ENCODE measurements around the gene FSTL4. TPM values are rescaled to one million over a fixed set of nuclear protein-coding genes. Genes with fewer than 3 reads are reported as not detected.

Gene FSTL4
- polyA plus RNA-seq, 3 donors, result not detected

GRCh38 chr5:133562554-133562953, 49.8 kb downstream of the FSTL4 start:
- Mint-ChIP-seq H3K9me3 (peaks cover 0 to 5% (median 0%) of the 10 kb centered on the region in 7 donors), H3K4me1 (no peaks in the 10 kb centered on the region), H3K36me3 (no peaks in the 10 kb centered on the region), H3K27me3 (ENCODE audit: low read depth in 3 of 3) (peaks cover 7 to 11% (median 7%) of the 10 kb centered on the region in 3 donors), H3K4me3 (no peak overlapping the region), H3K27ac (no peak overlapping the region)
- no peaks in the 10 kb centered on the region for H3K79me2 ChIP-seq (ENCODE audit: insufficient read depth, low read length)
- no peak for DNase-seq
- no peak overlapping the region for H3K4me2 ChIP-seq (replicated peaks; ENCODE audit: extremely low read depth, low read length, poor library complexity, severe bottlenecking)
- H3K9me3 ChIP-seq (replicated peaks in 1 of 2; ENCODE audit: control insufficient read depth in 1 of 2, insufficient read depth in 1 of 2, low read length in 2 of 2), result no peaks in the 10 kb centered on the region
- TF ChIP-seq, protein P1, sequence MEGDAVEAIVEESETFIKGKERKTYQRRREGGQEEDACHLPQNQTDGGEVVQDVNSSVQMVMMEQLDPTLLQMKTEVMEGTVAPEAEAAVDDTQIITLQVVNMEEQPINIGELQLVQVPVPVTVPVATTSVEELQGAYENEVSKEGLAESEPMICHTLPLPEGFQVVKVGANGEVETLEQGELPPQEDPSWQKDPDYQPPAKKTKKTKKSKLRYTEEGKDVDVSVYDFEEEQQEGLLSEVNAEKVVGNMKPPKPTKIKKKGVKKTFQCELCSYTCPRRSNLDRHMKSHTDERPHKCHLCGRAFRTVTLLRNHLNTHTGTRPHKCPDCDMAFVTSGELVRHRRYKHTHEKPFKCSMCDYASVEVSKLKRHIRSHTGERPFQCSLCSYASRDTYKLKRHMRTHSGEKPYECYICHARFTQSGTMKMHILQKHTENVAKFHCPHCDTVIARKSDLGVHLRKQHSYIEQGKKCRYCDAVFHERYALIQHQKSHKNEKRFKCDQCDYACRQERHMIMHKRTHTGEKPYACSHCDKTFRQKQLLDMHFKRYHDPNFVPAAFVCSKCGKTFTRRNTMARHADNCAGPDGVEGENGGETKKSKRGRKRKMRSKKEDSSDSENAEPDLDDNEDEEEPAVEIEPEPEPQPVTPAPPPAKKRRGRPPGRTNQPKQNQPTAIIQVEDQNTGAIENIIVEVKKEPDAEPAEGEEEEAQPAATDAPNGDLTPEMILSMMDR (IDR thresholded peaks at IDR 0.05), result no peak
- no peak overlapping the region for H3K4me3 ChIP-seq (replicated peaks in 1 of 3; ENCODE audit: low read depth in 2 of 3, low read length in 3 of 3)
- intact Hi-C loops (cut with micrococcal nuclease), result no loop called here
- 78% methylated on average over 9 of the region's 10 CpGs for WGBS (ENCODE audit: insufficient coverage)
- no peaks in the 10 kb centered on the region for H4K20me1 ChIP-seq (ENCODE audit: insufficient read depth, low read length)
- H3K9ac ChIP-seq (ENCODE audit: insufficient read depth, low read length, poor library complexity, severe bottlenecking), result no peak overlapping the region
- H2AFZ ChIP-seq (ENCODE audit: insufficient read depth, low read depth, low read length, poor library complexity, severe bottlenecking), result no peak overlapping the region
- H3K27ac ChIP-seq (ENCODE audit: low read depth in 1 of 2, low read length in 2 of 2), result no peak overlapping the region
- peaks cover 0 to 2% of the 10 kb centered on the region in 2 donors for H3K27me3 ChIP-seq (ENCODE audit: control insufficient read depth in 2 of 2, insufficient read depth in 2 of 2, low read length in 2 of 2)
- H3K4me1 ChIP-seq (ENCODE audit: control insufficient read depth in 1 of 2, insufficient read depth in 2 of 2, low read length in 2 of 2), result no peaks in the 10 kb centered on the region
- no peaks in the 10 kb centered on the region for H3K36me3 ChIP-seq (replicated peaks in 1 of 2; ENCODE audit: control insufficient read depth in 1 of 2, insufficient read depth in 2 of 2, low read length in 2 of 2)

DNA sequence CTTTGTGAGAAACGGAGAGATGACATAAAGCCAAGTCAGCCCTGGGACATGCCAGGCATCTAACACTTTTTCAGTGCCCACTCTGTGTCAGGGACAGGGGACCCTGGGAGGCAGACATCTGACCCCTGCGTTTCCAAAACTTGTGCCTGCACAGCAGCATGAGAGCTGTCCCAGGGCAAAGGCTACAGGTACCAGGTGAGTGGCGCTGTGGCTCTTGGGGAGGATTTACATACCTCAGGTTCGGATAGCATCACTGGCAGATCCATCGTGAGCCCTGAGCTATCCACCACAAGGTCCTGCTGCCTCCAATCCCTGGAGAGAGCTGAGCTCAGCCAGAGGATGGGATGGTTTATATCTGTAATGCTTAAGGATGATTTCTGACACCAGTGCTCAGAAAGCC, 52.4 kb downstream of the FSTL4 start:
- Mint-ChIP-seq H3K36me3 (no peaks in the 10 kb centered on the region), H3K9me3 (peaks cover 0 to 5% (median 0%) of the 10 kb centered on the region in 7 donors), H3K4me3 (no peak overlapping the region), H3K4me1 (no peaks in the 10 kb centered on the region), H3K27me3 (ENCODE audit: low read depth in 3 of 3) (peaks cover 12 to 15% (median 12%) of the 10 kb centered on the region in 3 donors), H3K27ac (no peak overlapping the region)
- 70% methylated on average over 4 of the region's 5 CpGs for WGBS (ENCODE audit: insufficient coverage)
- no peak for DNase-seq
- Histone ChIP-seq H3K9me3 (replicated peaks in 1 of 2; ENCODE audit: control insufficient read depth in 1 of 2, insufficient read depth in 1 of 2, low read length in 2 of 2) (no peaks in the 10 kb centered on the region), H3K27ac (ENCODE audit: low read depth in 1 of 2, low read length in 2 of 2) (no peak overlapping the region), H4K20me1 (ENCODE audit: insufficient read depth, low read length) (no peaks in the 10 kb centered on the region), H3K27me3 (ENCODE audit: control insufficient read depth in 2 of 2, insufficient read depth in 2 of 2, low read length in 2 of 2) (peaks cover 0 to under 1% of the 10 kb centered on the region in 2 donors), H3K4me2 (replicated peaks; ENCODE audit: extremely low read depth, low read length, poor library complexity, severe bottlenecking) (no peak overlapping the region), H3K79me2 (ENCODE audit: insufficient read depth, low read length) (no peaks in the 10 kb centered on the region), H2AFZ (ENCODE audit: insufficient read depth, low read depth, low read length, poor library complexity, severe bottlenecking) (no peak overlapping the region), H3K4me3 (replicated peaks in 1 of 3; ENCODE audit: low read depth in 2 of 3, low read length in 3 of 3) (no peak overlapping the region), H3K36me3 (replicated peaks in 1 of 2; ENCODE audit: control insufficient read depth in 1 of 2, insufficient read depth in 2 of 2, low read length in 2 of 2) (no peaks in the 10 kb centered on the region), H3K4me1 (ENCODE audit: control insufficient read depth in 1 of 2, insufficient read depth in 2 of 2, low read length in 2 of 2) (no peaks in the 10 kb centered on the region), H3K9ac (ENCODE audit: insufficient read depth, low read length, poor library complexity, severe bottlenecking) (no peak overlapping the region)
- TF ChIP-seq, protein P1 (IDR thresholded peaks at IDR 0.05), result no peak
- intact Hi-C loops (cut with micrococcal nuclease), result loop anchor here in 1 of 2 donors (10.0 kb wide), 1 partner anchor 375 kb away; no protein-coding TSS in a partner anchor

Data from CD14-positive monocyte (primary cell).